ENCODE results near the gene XPR1. TPM values are rescaled to one million over a fixed set of nuclear protein-coding genes. Genes with fewer than 3 reads are reported as not detected.
A peak's percentile ranks its signal among the peaks of the same experiment; 100 is the strongest.

Gene XPR1
- polyA plus RNA-seq, 12 donors = 8.7 to 18.1 (median 10.8) TPM; not detected in 1

- peak; percentile 45 for DNase-seq
These were observed 280.5 kb downstream of the XPR1 start for GRCh38 chr1:180912211-180912800.

GRCh38 chr1:180912801-180913565 is 281.2 kb downstream of the XPR1 start, which contains the start of gene KIAA1614:
KIAA1614 (plus strand) TSS chr1:180912897; CDS start chr1:180913244, 347 bp downstream.
- DNase-seq = peak; percentile 54

DNA sequence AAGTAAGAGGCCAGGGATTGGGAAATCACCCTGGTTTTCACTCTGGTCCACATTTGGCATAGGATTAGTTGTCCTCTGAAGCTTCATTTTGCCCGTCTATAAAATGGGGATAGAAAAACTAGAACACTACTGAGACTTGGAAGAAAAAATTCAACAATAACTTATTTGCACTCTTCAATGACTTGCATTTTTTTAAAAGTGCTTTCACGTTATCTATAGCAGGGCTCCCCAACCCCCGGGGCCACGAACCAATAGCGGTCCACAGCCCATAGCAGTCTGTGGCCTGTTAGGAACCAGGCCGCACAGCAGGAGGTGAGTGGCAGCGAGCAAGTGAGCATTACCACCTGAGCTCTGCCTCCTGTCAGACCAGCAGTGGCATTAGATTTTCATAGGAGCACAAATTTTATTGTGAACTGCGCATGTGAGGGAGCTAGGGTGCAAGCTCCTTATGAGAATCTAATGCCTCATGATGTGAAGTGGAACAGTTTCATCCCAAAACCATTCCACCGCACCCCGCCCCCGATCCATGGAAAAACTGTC is 283.7 kb downstream of the XPR1 start:
- no peak for DNase-seq

GRCh38 chr1:180916012-180916770 is 284.4 kb downstream of the XPR1 start:
- DNase-seq = no peak

DNA sequence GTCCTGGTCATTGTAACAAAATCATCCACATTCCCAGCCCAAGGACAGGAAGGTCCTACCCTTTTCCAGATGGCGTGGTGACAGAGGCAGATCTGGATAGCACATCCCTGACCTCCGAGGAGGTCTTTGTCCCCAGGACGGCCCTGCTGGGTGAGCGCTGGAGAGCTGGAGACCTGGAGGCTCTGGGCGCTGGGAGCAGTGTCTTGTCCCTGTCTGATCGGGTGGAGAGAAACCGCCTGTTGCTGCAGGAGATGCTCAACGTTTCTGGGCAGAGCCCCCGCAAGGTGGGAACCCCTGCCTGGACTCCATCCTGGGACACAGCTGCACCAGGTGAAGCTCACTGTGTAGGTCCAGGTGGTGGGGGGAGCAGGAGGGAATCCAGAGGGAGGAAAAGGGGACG is 284.9 kb downstream of the XPR1 start:
- no peak for DNase-seq

DNA sequence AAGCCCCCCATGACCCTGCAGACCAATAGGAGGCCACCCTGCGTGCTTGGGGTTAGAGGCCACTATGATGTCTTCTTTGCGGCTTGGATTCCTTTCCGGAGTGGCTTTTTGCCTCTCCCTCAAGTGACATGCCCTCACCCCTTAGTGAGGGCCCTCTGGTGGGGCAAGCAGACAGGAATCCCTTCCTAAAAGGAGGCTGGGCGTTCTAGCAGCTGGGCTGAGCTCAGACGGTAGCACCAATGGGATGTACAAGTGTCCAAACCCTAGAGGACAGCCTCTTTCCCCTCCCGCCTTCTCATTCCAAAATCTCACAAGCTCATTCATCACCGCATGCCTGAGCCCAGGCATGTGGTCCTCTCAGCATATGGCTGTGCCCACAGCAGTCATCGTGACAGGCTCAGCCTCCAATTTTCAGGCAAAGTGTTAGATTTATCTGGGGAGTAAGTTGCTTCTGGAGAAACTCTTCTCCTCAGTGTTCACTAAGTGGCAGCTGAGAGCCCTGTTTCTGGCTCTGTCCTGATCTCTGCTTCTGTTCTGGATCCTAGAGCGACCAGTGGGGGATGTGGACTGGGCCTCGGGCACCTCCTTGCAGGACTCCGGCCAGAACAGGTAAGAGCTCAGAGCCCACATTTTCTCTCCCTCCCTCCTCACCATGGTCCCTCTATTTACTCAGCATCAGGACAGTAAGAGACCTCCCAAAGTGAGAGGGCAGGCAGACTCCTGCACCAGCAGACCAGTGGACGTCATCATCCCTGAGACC is 285.7 kb downstream of the XPR1 start:
- DNase-seq = no peak

DNA sequence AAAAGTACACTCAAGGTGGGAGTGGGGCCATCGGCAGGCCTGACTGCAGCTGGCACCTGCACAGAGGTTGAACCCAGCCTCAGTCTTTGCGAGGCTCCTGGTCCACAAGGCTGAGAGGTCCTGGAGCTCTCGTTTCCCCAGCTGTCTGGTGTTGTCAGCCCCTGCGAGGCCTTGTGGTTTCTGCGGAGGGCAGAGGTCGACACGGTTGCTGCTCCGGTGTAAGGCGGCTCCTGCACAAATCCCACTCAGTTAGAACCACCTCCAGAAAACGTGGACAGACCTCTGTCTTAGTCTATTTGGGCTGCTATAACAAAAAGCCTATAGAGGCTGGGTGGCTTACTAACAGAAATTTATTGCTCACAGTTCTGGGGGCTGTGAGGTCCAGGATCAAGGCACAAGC is 286.7 kb downstream of the XPR1 start:
- DNase-seq = no peak

GRCh38 chr1:180919183-180919700 is 287.4 kb downstream of the XPR1 start:
- DNase-seq = no peak

- no peak for DNase-seq
These were observed 288.4 kb downstream of the XPR1 start for GRCh38 chr1:180920193-180920592.

GRCh38 chr1:180920702-180921101 is 288.9 kb downstream of the XPR1 start:
- no peak for DNase-seq

DNA sequence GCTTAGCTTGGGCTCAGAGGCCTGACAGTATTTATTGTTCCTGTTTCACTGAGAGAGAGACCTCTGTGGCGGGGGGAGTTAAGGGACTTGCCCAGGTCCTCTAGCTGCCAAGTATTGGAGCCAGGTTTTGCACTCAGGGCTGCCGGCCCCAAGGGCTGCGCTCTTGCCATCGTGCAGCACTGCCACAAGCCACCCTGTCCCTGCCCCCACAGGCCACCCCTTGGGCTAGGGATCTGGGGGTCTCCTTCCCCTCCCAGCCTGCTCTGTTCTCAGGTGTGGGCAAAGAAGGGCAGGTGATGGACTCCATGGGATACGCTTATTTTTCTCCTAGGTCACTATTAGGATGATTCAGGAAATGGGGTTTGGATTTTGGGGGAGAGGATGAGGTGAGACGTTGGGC is 289.6 kb downstream of the XPR1 start:
- DNase-seq = no peak

DNA sequence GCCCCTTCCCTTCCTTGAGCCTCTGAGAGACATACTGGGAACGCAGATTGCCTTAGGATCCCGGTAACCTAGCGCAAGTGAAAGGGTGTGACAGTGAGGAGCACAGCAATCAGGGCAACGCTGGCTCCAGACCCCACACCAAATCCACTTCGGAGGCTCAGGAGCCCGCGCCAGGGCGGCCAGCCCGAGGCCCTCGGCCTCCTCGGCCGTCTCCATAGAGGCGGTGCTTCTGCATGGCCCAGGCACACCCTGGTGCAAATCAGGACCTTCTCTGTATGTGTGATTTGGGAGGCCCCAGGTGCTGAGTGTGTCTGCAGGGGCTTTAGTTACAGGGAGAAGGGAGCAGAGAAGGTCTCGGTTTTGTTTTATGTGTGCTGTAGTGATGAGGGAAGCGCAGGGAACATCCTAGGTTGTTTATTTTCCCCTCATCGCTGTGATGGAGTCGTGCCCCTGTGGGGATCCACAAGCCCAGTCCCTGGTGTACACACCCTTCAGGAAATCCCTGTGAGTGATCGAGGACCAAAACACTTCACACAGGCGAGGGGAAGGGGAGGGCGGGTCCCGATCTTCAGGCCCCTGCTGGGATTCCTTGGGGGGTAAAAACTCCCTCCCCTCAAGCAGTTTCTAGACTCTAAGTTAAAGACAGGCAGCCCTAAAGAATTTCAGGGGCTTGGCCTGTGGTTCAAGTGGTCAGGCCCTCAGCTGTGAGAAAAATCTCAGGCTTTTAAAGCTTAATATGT is 290.2 kb downstream of the XPR1 start:
- DNase-seq = no peak

- no peak for DNase-seq
These were observed 290.8 kb downstream of the XPR1 start for GRCh38 chr1:180922631-180923015.

GRCh38 chr1:180923021-180923841 is 291.4 kb downstream of the XPR1 start:
- no peak for DNase-seq

- no peak for DNase-seq
These were observed 292.1 kb downstream of the XPR1 start for GRCh38 chr1:180923887-180924286.

GRCh38 chr1:180924939-180925338 is 293.1 kb downstream of the XPR1 start:
- DNase-seq = no peak

DNA sequence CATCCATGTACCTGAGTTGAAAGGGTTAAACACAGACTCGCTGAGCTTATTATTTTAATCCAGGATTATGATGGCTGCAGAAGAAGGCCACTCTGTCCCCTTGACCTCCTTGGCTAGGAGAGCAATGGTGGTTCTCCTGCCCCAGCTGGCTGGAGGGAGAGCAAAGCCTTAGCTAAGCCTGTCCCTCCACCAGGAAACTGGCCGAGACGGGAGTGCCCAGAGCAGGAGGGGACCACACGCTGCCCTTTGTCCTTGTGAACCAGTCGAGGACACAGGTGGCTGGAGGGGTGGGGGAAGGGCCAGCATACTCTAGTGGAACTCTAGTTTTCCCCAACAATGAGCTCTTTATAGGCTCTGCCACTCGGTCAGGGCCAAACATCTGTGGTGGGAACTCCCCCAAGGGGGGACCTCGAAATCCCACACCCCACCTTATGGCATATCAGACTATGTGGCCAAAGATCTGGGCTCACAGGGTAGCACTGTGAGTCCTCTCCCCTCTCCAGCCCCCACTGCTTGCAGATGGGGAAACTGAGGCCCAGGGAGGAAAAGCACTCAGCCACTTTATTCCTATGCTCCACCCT is 293.7 kb downstream of the XPR1 start:
- DNase-seq = no peak

DNA sequence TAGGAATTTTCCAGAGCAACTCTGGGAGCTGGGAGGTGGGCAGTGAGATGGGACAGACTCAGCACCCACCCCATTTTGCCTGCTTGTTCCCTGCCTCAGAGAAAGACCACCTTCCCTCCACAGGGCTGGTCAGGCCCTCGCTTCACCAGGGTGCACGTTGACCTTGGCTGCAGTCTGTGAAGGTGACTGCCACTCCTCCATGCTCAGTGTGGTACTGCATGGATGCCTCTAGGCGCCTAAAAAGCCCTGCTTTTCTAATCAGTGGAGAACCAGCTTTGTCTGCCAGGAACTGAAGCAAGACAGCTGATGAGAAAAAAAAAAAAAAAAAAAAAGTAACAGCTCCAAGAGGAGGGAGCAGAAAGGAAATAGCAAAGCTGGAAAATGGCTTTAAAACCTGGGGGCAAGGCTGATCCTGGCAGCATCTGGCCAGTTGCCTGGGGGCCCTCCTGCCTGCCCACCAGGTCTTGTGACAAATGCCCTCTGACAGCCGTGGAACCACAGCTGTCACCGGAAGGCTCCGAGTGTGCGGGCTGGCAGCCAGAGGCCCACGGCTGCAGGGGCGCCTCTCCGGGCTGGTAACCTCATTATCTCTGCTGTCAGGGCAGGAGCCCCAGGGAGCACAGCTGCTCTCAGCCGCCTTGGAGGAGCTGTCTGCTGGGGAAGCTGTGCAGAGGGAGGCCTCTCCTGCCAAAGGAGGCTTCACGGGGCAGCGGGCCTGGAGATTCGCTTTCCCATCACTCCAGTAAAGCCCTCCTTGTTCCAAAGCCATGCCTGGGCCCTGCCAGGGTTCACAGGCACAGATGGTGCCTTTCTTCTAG is 294.6 kb downstream of the XPR1 start:
- DNase-seq = peak; percentile 89

DNA sequence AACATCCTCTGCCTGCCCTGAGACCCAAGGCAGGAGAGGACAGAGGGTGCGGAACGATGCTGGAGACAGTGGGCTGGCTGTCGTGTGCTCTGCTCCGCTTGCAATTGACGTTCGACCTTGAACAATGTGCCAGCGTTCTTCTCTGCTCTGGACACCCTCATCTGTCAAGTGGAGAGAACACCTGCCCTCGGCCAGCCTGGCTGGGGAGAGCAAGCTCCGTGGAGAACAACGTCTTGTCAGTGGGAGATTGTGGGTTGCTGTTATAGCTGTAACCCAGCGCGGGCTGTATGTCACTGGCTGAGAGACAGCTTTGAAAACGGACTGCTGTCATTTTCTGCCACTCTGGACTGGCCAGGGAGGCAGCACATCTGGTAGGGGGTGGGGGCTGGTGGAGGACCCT is 295.5 kb downstream of the XPR1 start:
- DNase-seq = peak; percentile 15

Data from muscle of arm (tissue), 12 donors.